Activated T-helper 17 cell treated with anti-CD3 and anti-CD28 coated beads, Interleukin-2, amount 50 U/mL, for 72 hours (primary cell): ENCODE measurements around the gene SDF4. TPM values are rescaled to one million over a fixed set of nuclear protein-coding genes. Genes with fewer than 3 reads are reported as not detected.

Experiments
- ATAC-seq: fragments of 150-1000 bp; cut with Tn5 transposase; replicated peaks from 2 replicates; pipeline ENCODE4 v1.10.0; 2021; ENCODE audit warnings: mild to moderate bottlenecking, moderate library complexity
- H3K27ac Mint-ChIP-seq: one replicate; pipeline ENCODE4 v1.8.0; 2022; ENCODE audit warnings: mixed read lengths
- H3K27me3 Mint-ChIP-seq: one replicate; pipeline ENCODE4 v1.8.0; 2022; ENCODE audit warnings: mixed read lengths
- H3K36me3 Mint-ChIP-seq: one replicate; pipeline ENCODE4 v1.8.0; 2022; ENCODE audit warnings: low read depth, mild to moderate bottlenecking, mixed read lengths
- H3K4me1 Mint-ChIP-seq: one replicate; pipeline ENCODE4 v1.8.0; 2022; ENCODE audit warnings: mixed read lengths
- H3K4me3 Mint-ChIP-seq: one replicate; pipeline ENCODE4 v1.8.0; 2022; ENCODE audit warnings: mild to moderate bottlenecking, mixed read lengths
- H3K9me3 Mint-ChIP-seq: one replicate; pipeline ENCODE4 v1.8.0; 2022; ENCODE audit warnings: mixed read lengths
- total RNA-seq, 2 donors: library from RNA; stranded (reverse); gene quantifications; one replicate each; pipeline ENCODE4 v1.2.3, GENCODE V29; 2022

The SDF4 gene
- total RNA-seq, 2 donors from 2014 or later: 169 to 773 TPM

- Mint-ChIP-seq H3K4me1 (peaks cover 10% of the 10 kb centered on the region), H3K27ac (no peak overlapping the region), H3K36me3 (peaks cover 78% of the 10 kb centered on the region), H3K27me3 (no peaks in the 10 kb centered on the region), H3K4me3 (no peak overlapping the region), H3K9me3 (no peaks in the 10 kb centered on the region)
- ATAC-seq: peak; percentile 24
These were observed 33.1 kb upstream of the SDF4 start for GRCh38 chr1:1264868-1265272.

DNA sequence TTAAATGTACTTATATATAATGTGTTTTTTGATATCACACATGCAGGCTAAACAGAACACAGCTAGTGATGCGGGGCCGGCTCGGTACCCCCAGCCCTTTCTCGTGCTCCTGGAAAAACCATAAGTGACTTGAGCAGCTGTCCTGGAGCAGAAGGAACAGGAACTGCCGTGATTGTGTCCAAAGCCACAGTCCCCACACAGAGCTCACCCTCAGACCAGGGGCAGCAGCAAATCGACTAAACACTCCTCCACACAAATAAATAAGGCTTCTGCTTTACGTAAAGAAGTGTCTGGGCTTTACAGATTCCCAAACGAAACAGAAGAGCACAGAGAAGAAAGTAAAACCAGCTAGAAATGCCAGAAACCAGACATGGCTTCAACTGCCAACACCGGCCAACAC is 32.2 kb upstream of the SDF4 start:
- H3K9me3 Mint-ChIP-seq: no peaks in the 10 kb centered on the region
- no peaks in the 10 kb centered on the region for H3K27me3 Mint-ChIP-seq
- H3K27ac Mint-ChIP-seq: no peak overlapping the region
- H3K36me3 Mint-ChIP-seq: peaks cover 81% of the 10 kb centered on the region
- peaks cover 12% of the 10 kb centered on the region for H3K4me1 Mint-ChIP-seq
- H3K4me3 Mint-ChIP-seq: no peak overlapping the region
- ATAC-seq: no peak

DNA sequence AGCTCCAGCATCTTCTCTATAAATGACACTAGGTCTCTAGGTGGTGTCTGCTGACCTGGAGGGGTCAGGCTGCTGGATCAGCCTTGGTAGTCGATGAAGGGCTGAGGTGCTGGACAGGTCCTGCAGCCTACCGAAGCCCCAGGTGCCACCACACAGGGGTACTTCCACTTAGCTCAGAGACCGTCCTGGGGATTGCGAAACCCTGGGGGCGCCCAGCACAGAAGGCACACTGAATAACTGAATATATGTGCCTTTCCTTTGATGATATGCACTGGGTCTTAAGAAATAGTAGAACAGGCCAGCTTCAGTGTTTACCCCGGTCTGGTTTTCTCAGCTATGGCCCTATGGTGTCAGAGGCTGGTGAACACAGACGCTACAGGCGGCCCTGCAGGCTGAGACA is 31.0 kb upstream of the SDF4 start:
- Mint-ChIP-seq H3K4me3 (no peak overlapping the region), H3K4me1 (peaks cover 12% of the 10 kb centered on the region), H3K27me3 (no peaks in the 10 kb centered on the region), H3K36me3 (peaks cover 85% of the 10 kb centered on the region), H3K27ac (peak overlapping the region; percentile 38), H3K9me3 (no peaks in the 10 kb centered on the region)
- no peak for ATAC-seq

- H3K36me3 Mint-ChIP-seq: peaks cover 87% of the 10 kb centered on the region
- H3K4me1 Mint-ChIP-seq: peaks cover 12% of the 10 kb centered on the region
- no peak overlapping the region for H3K27ac Mint-ChIP-seq
- H3K27me3 Mint-ChIP-seq: no peaks in the 10 kb centered on the region
- H3K4me3 Mint-ChIP-seq: no peak overlapping the region
- ATAC-seq: no peak
- H3K9me3 Mint-ChIP-seq: no peaks in the 10 kb centered on the region
These were observed 30.3 kb upstream of the SDF4 start for GRCh38 chr1:1262071-1262470.

GRCh38 chr1:1260843-1261560 is 29.2 kb upstream of the SDF4 start:
- Mint-ChIP-seq H3K4me3 (peak overlapping the region; percentile 33), H3K27me3 (no peaks in the 10 kb centered on the region), H3K4me1 (peaks cover 12% of the 10 kb centered on the region), H3K27ac (peak overlapping the region; percentile 84), H3K36me3 (peaks cover 91% of the 10 kb centered on the region), H3K9me3 (no peaks in the 10 kb centered on the region)
- ATAC-seq: no peak

GRCh38 chr1:1259951-1260600 is 28.3 kb upstream of the SDF4 start:
- H3K27ac Mint-ChIP-seq: peak overlapping the region; percentile 84

GRCh38 chr1:1259540-1259939 is 27.7 kb upstream of the SDF4 start:
- ATAC-seq: no peak
- Mint-ChIP-seq H3K4me3 (no peak overlapping the region), H3K27ac (peak overlapping the region; percentile 12), H3K27me3 (no peaks in the 10 kb centered on the region), H3K36me3 (peaks cover 92% of the 10 kb centered on the region), H3K4me1 (peaks cover 12% of the 10 kb centered on the region), H3K9me3 (no peaks in the 10 kb centered on the region)

More at GRCh38 chr1:1259951-1260600, 28.3 kb upstream of the SDF4 start:
- H3K4me1 Mint-ChIP-seq: peaks cover 12% of the 10 kb centered on the region
- H3K36me3 Mint-ChIP-seq: peaks cover 92% of the 10 kb centered on the region
- ATAC-seq: no peak
- H3K4me3 Mint-ChIP-seq: no peak overlapping the region
- no peaks in the 10 kb centered on the region for H3K9me3 Mint-ChIP-seq
- no peaks in the 10 kb centered on the region for H3K27me3 Mint-ChIP-seq

DNA sequence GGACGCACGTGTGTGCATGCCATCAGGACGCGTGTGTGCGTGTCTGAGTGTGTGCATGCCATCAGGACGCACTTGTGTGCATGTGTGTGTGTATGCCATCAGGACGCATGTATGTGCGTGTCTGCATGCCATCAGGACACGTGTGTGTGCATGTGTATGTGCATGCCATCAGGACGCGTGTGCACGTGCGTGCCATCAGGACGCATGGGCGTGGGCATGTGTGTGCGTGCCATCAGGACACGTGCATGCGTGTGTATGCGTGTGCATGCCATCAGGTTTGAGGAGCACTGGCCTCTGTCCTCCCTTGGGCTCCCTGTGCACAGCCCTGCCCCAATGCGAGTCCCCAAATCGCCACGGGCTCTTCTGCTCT is 27.3 kb upstream of the SDF4 start:
- Mint-ChIP-seq H3K36me3 (peaks cover 90% of the 10 kb centered on the region), H3K4me1 (peaks cover 12% of the 10 kb centered on the region), H3K4me3 (no peak overlapping the region), H3K27ac (no peak overlapping the region), H3K9me3 (no peaks in the 10 kb centered on the region), H3K27me3 (no peaks in the 10 kb centered on the region)
- ATAC-seq: no peak

GRCh38 chr1:1256956-1257871 is 25.4 kb upstream of the SDF4 start:
- Mint-ChIP-seq H3K4me1 (peaks cover 12% of the 10 kb centered on the region), H3K9me3 (no peaks in the 10 kb centered on the region), H3K27me3 (no peaks in the 10 kb centered on the region), H3K4me3 (no peak overlapping the region), H3K27ac (no peak overlapping the region), H3K36me3 (peaks cover 92% of the 10 kb centered on the region)
- no peak for ATAC-seq

GRCh38 chr1:1255611-1256010 is 23.8 kb upstream of the SDF4 start:
- no peak overlapping the region for H3K4me3 Mint-ChIP-seq
- no peaks in the 10 kb centered on the region for H3K9me3 Mint-ChIP-seq
- peaks cover 6% of the 10 kb centered on the region for H3K4me1 Mint-ChIP-seq
- no peak for ATAC-seq
- H3K27ac Mint-ChIP-seq: no peak overlapping the region
- H3K27me3 Mint-ChIP-seq: no peaks in the 10 kb centered on the region
- H3K36me3 Mint-ChIP-seq: peaks cover 80% of the 10 kb centered on the region

- H3K36me3 Mint-ChIP-seq: peaks cover 75% of the 10 kb centered on the region
- H3K27me3 Mint-ChIP-seq: no peaks in the 10 kb centered on the region
These were observed 23.3 kb upstream of the SDF4 start for GRCh38 chr1:1255078-1255477.

DNA sequence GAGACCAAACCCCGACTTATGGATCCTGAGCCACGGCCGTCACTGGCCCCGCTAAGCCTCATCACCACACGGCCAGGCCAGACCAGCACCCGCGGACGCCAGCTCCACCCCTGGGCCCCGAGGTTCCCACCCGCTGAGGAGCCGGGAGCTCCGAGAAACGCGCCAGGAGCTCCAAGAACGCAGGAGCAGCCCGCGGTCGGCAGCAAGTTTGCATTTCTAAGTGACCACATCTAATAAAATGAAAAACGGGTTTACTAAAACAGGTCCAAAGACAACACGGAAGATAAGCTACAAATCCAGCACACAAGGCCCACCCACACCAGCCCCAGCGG is 22.8 kb upstream of the SDF4 start:
- H3K4me1 Mint-ChIP-seq: peaks cover 1% of the 10 kb centered on the region
- H3K4me3 Mint-ChIP-seq: no peak overlapping the region
- no peaks in the 10 kb centered on the region for H3K27me3 Mint-ChIP-seq
- peaks cover 71% of the 10 kb centered on the region for H3K36me3 Mint-ChIP-seq
- ATAC-seq: no peak
- H3K27ac Mint-ChIP-seq: no peak overlapping the region
- H3K9me3 Mint-ChIP-seq: no peaks in the 10 kb centered on the region

More at GRCh38 chr1:1255078-1255477, 23.3 kb upstream of the SDF4 start:
- ATAC-seq: no peak
- no peak overlapping the region for H3K4me3 Mint-ChIP-seq
- no peaks in the 10 kb centered on the region for H3K9me3 Mint-ChIP-seq
- H3K27ac Mint-ChIP-seq: no peak overlapping the region
- peaks cover 5% of the 10 kb centered on the region for H3K4me1 Mint-ChIP-seq

DNA sequence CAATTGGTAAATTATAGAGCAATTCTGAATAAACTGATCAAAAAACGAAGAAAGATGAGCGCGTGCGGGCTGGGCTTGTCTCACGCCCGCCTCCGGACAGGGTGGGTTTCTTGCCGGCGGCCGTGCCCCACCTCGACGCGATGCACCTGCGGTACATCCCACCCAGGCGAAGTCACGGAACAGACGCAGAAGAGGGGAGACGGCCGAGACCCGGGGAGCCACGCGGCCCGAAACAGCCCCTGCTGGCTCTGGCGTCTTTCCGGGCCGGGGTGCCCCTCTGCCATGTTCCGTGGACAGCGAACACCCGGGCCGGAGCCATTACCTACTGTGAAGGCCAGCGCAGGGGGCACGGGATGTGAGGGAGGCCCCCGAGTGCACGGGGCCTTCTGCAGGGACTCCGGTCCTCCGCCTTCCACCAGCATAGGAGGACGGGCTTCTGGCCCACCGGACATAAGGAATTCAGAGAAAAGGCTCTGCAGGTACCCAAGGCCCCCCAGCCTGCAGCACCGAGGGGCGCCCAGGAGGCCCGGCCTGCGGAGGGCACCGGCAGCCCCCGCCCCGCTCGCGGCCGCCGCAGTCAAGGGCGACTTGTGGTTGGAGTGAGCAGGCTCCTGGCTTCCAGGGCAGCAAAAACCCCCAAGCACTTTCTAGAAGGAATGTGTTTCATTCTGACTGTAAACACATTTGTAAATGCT is 22.3 kb upstream of the SDF4 start:
- H3K4me1 Mint-ChIP-seq: no peaks in the 10 kb centered on the region
- no peaks in the 10 kb centered on the region for H3K9me3 Mint-ChIP-seq
- H3K36me3 Mint-ChIP-seq: peaks cover 66% of the 10 kb centered on the region
- no peak overlapping the region for H3K4me3 Mint-ChIP-seq
- no peaks in the 10 kb centered on the region for H3K27me3 Mint-ChIP-seq
- no peak for ATAC-seq
- no peak overlapping the region for H3K27ac Mint-ChIP-seq

DNA sequence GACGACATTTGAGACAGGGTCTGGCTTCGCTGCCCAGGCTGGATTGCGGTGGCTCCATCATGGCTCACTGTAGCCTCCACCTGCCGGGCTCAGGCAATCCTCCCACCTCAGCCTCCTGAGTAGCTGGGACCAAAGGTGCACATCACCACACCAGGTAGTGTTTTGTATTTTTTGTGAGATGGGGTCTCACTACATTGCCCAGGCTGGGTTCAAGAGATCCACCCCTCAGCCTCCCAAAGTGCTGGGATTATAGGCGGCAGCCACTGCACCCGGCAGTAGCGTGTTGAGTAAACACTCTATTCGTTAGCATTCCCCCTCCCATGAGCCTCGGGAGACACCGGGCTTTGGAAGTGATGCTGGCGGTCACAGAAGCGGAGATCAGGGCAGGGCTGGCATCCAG is 21.5 kb upstream of the SDF4 start:
- H3K27ac Mint-ChIP-seq: peak overlapping the region; percentile 79
- no peaks in the 10 kb centered on the region for H3K9me3 Mint-ChIP-seq
- H3K4me1 Mint-ChIP-seq: no peaks in the 10 kb centered on the region
- ATAC-seq: no peak
- no peak overlapping the region for H3K4me3 Mint-ChIP-seq
- no peaks in the 10 kb centered on the region for H3K27me3 Mint-ChIP-seq
- H3K36me3 Mint-ChIP-seq: peaks cover 61% of the 10 kb centered on the region
